Activated CD4-positive, alpha-beta T cell treated with anti-CD3 and anti-CD28 coated beads, Interleukin-2, amount 50 U/mL, for 48 hours (primary cell): ENCODE data around the gene ACADM.
"Not testable (repeated sequence)": the region's sequence is repeated elsewhere in the genome, so short reads cannot be mapped to it uniquely, and the experiment has no call there.

Source experiments
- DNase-seq, 2 experiments: peaks; one replicate each; pipeline ENCODE4 v3.0.0-alpha.2; 2020

Gene ACADM

GRCh38 chr1:75742047-75742625, 17.6 kb downstream of the ACADM start:
- no peak for DNase-seq

- DNase-seq: no peak
Observed at GRCh38 chr1:75745276-75745675, 20.8 kb downstream of the ACADM start.

DNA sequence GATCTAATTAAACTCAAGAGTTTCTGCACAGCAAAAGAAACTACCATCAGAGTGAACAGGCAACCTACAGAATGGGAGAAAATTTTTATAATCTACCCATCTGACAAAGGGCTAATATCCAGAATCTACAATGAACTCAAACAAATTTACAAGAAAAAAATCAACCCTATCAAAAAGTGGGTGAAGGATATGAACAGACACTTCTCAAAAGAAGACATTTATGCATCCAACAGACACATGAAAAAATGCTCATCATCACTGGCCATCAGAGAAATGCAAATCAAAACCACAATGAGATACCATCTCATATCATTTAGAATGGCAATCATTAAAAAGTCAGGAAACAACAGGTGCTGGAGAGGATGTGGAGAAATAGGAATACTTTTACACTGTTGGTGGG, 32.7 kb downstream of the ACADM start:
- DNase-seq: not testable (repeated sequence)

DNA sequence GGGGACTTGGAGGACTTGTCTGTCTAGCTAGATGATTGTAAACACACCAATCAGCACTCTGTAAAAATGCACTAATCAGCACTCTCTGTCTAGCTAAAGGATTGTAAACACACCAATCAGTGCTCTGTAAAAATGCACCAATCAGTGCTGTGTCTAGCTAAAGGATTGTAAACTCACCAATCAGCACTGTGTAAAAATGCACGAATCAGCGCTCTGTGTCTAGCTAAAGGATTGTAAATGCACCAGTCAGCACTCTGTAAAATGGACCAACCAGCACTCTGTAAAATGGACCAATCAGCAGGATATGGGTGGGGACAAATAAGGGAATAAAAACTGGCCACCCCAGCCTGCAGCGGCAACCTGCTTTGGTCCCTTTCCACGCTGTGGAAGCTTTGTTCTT, 34.0 kb downstream of the ACADM start:
- DNase-seq: not testable (repeated sequence)

DNA sequence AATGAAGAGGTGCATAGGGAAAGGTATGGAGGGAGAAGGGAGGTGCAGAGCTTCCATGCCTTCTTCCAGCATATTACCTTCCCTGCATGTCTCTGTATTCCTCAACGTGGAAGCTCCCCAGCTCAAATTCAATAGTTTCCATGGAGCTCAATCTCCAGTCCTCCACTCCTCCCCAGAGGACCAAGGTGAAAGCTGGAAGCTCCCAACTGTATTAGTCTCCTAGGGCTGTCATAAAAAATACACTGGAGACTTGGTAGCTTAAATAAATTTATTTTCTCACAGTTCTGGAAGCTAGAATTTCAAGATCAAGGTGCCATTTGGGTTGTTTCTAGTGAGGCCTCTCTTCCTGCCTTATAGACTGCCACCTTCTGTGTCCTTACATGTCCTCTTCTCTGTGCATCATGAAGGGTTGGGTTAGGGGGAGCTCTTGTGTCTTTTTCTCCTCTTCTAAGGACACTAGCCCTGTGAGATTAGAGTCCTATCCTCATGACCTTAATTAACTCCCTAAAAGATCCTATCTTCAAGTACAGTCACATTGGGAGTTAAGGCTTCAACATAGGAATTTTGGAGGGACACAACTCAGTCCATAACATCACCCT, 39.6 kb downstream of the ACADM start:
- DNase-seq: no peak

DNA sequence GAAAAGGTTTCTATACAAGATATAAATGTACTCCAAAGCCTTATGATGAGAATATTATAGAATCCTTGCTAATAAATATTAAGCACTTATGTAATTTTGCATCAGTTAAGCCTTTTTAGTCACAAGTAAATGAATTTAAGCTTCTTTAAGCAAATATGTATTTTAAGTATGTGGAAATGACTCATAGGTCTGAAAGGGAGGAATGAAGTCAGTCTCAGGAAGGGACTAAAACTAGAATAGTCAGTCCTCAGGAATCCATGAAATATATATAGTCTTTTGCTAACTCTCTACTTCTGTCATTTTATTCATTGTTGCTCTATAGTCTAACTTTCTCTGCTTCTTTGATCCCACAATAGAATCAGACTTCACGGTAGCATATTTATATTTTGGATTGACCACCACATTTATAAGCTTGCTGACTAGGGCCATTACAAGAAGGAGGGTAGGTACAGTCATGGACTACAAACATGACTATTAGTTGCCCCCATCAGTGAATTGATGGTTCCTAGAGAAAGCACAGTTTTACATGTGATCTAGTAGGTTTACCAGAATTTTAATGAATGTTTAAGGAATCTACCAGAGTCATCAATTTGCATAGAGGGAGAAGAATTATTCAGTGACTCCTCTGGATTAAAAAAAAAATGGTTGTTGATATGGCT, 41.3 kb downstream of the ACADM start:
- no peak for DNase-seq

GRCh38 chr1:75768016-75768415, 43.5 kb downstream of the ACADM start:
- DNase-seq: no peak

- DNase-seq: no peak
Observed at GRCh38 chr1:75770761-75771160, 46.3 kb downstream of the ACADM start.

- no peak for DNase-seq
Observed at GRCh38 chr1:75771978-75772377, 47.5 kb downstream of the ACADM start.

GRCh38 chr1:75777812-75778211, 53.3 kb downstream of the ACADM start:
- DNase-seq: not testable (repeated sequence)

DNA sequence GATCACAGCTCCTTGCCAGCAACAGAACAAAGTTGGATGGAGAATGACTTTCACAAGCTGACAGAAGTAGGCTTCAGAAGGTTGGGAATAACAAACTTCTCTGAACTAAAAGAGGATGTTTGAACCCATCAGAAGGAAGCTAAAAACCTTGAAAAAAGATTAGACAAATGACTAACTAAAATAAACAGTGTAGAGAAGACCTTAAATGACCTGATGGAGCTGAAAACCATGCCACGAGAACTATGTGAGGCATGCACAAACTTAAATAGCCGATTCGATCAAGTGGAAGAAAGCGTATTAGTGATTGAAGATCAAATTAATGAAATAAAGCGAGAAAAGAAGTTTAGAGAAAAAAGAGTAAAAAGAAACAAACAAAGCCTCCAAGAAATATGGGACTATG, 54.2 kb downstream of the ACADM start:
- not testable (repeated sequence) for DNase-seq

GRCh38 chr1:75780183-75780582, 55.7 kb downstream of the ACADM start:
- DNase-seq: not testable (repeated sequence)

GRCh38 chr1:75783920-75784319, 59.4 kb downstream of the ACADM start:
- DNase-seq: not testable (repeated sequence)

DNA sequence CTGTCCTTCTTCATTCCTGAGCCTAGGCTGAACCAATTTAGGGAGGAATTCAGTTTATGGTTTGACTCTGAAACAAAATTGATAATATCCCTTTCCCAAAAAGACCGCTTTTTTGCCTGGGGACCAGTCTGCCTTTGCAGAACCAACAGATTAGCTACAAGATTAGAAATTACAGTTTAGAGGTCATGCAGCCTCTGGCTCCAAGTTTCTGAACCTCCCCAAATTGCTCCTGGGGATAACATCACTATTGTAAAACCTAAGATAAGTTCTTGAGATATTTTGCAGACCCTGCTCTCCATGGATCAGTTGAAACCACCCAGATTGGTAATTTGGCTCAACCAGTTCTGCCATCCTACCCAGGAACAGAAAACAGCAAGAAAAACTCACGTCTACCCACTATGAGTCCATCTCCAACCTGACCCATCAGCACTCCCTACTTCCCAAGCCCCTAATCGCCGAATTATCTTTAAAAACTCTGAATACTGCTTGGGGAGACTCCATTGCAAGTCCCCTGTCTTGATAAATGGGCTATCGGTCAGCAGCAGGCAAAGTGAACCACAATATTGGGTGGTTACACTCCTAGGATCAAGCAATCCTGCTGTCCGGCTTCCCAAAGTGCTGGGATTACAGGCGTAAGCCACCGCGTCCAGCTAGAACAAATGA, 60.9 kb downstream of the ACADM start:
- DNase-seq: no peak

DNA sequence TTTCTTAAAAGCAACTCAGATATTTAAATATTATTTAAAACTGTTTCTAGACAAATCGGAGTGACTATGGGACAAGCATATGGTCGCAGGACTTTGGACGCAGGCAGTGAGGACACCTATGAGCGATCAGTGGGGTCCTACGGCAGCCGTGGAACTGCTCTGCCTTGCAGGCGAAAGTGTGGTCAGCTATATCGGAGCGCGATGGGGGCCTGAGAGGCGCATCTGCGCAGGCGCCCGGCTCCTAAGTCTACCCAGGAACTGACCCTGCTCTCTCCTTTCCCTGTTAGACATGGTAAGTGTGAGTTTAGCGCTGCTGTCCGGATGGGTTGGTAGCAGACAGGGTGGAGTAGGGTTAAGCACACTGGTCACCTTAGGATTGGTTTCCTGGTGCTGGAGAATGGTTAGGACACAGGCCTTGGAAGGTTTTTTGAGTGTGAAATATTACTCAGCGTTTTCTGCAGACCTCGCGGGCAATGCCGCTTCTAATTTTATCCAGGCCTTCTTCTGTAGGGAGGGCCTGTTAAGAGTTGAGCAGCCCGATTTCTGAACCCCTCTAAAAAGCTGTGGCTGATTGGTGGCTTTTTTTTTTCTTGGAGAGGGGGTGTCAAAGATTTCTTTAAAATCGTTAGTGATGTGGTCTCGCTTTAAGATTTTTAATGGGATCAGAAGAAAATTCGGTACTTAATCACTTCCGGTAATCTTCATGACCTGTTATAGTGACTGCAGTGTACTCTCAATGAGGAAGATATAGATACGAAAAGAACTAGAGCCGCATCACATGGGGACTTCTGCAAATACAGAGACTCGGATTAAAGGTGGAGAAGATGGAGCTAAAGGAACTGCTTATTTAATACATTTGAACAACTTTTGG, 61.7 kb downstream of the ACADM start, which contains the start of gene RABGGTB:
RABGGTB (plus strand) TSS at position 274 of the 871 bp plus-strand sequence; CDS start at position 290, 16 bp downstream.
- DNase-seq: peak; percentile 95

DNA sequence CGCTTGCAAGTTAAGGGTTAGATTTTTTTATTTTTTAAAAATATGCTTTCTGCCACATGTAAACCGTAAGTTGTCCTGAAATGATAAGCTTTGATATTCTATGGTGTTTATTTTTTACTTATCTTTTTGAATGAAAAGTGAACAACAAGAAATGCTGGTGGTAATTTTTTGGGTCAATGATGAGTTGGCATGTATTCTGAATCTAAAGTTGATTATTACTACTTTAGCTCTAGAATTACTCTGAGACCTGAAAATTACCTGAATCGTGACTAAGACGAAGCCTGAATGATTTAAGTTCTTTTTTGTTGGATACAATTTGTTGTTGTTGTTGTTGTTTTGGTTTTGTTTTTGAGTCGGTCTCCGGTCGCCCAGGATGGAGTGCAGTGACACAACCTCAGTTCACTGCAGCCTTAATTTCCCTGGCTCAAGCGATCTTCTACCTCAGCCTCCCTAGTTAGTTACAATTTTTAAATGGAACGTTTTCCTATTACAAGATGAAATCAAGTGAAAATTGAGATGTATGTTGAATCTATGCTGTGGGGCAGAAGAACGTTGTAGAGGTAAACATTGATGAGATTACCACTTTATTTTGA, 62.5 kb downstream of the ACADM start:
- DNase-seq: no peak

- DNase-seq: no peak
Observed at GRCh38 chr1:75787524-75787923, 63.0 kb downstream of the ACADM start.

DNA sequence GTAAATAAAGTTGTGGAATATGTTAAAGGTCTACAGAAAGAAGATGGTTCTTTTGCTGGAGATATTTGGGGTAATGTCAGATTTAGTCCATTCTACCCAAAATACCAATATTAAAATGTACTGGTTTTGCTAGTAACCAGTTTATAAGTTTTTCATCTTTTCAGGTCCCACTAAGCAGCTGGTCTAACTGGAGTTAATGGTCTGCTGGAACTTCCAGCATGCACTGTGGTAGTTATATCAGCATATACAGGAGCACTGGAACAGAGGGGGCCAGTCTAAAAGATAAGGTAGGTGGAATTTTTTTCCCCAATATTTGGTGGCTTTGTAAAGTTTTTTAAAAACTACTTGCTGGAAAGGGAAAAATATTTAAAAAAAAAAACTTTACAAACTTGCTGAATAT, 65.5 kb downstream of the ACADM start:
- DNase-seq: no peak

GRCh38 chr1:75791022-75791421, 66.5 kb downstream of the ACADM start:
- no peak for DNase-seq

DNA sequence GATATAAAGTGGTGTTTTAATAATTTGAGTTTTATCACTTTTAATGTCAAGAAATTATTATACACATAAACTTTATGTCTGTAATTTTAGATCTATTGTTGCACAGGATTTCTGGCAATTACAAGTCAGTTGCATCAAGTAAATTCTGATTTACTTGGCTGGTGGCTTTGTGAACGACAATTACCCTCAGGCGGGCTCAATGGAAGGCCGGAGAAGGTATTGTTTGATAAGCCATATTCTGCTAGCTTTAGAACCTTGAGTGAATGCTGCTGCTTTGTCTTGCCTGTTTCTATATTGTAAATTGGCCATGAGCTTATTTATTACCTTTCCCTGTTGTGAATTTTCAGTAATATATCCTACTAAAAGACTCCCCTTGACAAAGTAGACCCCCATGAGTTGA, 67.6 kb downstream of the ACADM start:
- no peak for DNase-seq

DNA sequence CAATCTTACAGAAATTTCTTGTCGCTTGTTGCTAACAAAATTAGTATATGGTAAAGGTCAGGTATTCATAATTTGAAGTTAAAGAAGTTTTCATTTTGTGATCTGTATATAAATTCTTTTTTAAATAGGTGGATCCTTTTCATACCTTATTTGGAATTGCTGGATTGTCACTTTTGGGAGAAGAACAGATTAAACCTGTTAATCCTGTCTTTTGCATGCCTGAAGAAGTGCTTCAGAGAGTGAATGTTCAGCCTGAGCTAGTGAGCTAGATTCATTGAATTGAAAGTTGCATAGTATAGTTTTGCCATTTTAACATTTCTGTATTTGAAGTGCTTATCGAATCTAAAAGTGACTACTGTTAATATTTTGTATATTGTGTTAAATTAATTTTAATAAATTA, 69.9 kb downstream of the ACADM start:
- DNase-seq: no peak

DNA sequence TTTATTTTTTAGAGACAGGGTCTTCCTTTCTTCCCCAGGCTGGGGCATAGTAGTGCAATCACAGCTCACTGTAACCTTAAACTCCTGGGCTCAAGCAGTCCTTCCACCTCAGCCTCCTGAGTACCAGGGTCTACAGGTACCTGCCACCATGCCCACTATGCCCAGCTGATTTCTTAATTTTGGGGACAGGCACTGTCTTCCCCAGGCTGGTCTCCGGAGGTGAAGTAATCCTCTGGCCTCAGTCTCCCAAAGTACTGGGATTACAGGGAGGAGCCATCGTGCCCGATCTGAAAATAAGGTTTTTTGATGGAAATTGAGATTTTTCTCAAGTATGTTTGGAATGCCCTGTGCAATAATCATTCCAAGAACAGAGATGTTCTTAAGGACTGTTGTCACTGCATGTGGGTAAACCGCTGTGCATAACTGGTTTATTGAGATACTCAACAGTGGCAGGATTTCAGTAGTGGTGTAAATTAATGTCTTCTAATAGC, 71.2 kb downstream of the ACADM start:
- DNase-seq: no peak
